Ovary (tissue), 3 donors: Measurements from ENCODE around the gene RNF186.

Experiments
- CTCF ChIP-seq, 3 donors: fragments of 450-650 bp in 2 of 3; fragments of 200-600 bp in 1 of 3; IDR thresholded peaks; one replicate each; pipeline versions ENCODE4 v1.5.1 to v1.8.0; 2016 to 2022; ENCODE audit warnings: antibody characterized with exemption in 3 of 3, mild to moderate bottlenecking in 1 of 3
- EP300 ChIP-seq: sonication (generic); formaldehyde crosslinking; IDR thresholded peaks from one replicate; pipeline ENCODE4 v1.6.1; 2017; ENCODE audit warnings: antibody characterized with exemption
- POLR2A ChIP-seq: fragments of 450-650 bp; IDR thresholded peaks from one replicate; pipeline ENCODE4 v1.6.1; 2017; ENCODE audit warnings: antibody characterized with exemption, mild to moderate bottlenecking, moderate library complexity
- donor health status: DM: no; HTN: no; CAD: no.

GRCh38 chr1:19786988-19787423 is 28.1 kb downstream of the RNF186 start:
- no peak for TF ChIP-seq CTCF (IDR thresholded peaks at IDR 0.05)
- no peak for TF ChIP-seq EP300
- no peak for TF ChIP-seq POLR2A
